Aorta (tissue), 5 donors: ENCODE data around the gene NPAS4. TPM values are rescaled to one million over a fixed set of nuclear protein-coding genes. Genes with fewer than 3 reads are reported as not detected.
"Not testable (repeated sequence)": the region's sequence is repeated elsewhere in the genome, so short reads cannot be mapped to it uniquely, and the experiment has no call there.

Experiments used
- ATAC-seq: fragments of 200-7000 bp; cut with Tn5 transposase; one replicate; pipeline ENCODE4 v1.9.1; 2022; ENCODE audit warnings: moderate library complexity; ENCODE audit not compliant: low FRiP score
- DNase-seq, 2 donors: peaks; one replicate each; pipeline ENCODE4 v3.0.0-alpha.2; 2020
- H3K27ac ChIP-seq, 2 donors: one replicate each; pipeline ENCODE4 v1.5.1; 2013; ENCODE audit warnings: low read length in 2 of 2, mild to moderate bottlenecking in 2 of 2, moderate library complexity in 2 of 2, control low read depth in 1 of 2, inconsistent platforms in 1 of 2, low read depth in 1 of 2
- H3K27me3 ChIP-seq, 2 donors: one replicate each; pipeline ENCODE4 v1.6.1; 2013; ENCODE audit warnings: control low read depth in 1 of 2, low read length in 1 of 2, mild to moderate bottlenecking in 1 of 2, moderate library complexity in 1 of 2; ENCODE audit not compliant: insufficient read depth in 2 of 2, control insufficient read depth in 1 of 2
- H3K36me3 ChIP-seq, 2 donors: one replicate each; pipeline ENCODE4 v1.6.1; 2013; ENCODE audit warnings: control low read depth in 1 of 2, low read length in 1 of 2, mild to moderate bottlenecking in 1 of 2; ENCODE audit not compliant: insufficient read depth in 2 of 2, control insufficient read depth in 1 of 2
- H3K4me1 ChIP-seq, 2 donors: one replicate each; pipeline ENCODE4 v1.6.1; 2013; ENCODE audit warnings: low read length in 2 of 2, control low read depth in 1 of 2, mild to moderate bottlenecking in 1 of 2, moderate library complexity in 1 of 2; ENCODE audit not compliant: insufficient read depth in 2 of 2, control insufficient read depth in 1 of 2
- H3K4me3 ChIP-seq, 2 donors: one replicate each; pipeline ENCODE4 v1.5.1; 2013; ENCODE audit warnings: low read length in 2 of 2, control low read depth in 1 of 2, mild to moderate bottlenecking in 1 of 2
- H3K9me3 ChIP-seq: one replicate; pipeline ENCODE4 v1.6.1; 2013; ENCODE audit warnings: mild to moderate bottlenecking, low read length; ENCODE audit not compliant: control insufficient read depth
- WGBS, 2 donors: extraction: QIAGEN DNeasy Blood & Tissue Kit; methylation state at CpG; one replicate each; pipeline ENCODE4 v1.1.7; 2013; 5-methylcytosine and 5-hydroxymethylcytosine counted together
- intact Hi-C, 2 donors: fragments of 100-400 bp; cut with DNase I; formaldehyde crosslinking; loops; one replicate each; pipeline versions ENCODE4 v1.14.2 to v1.15.0; 2022
- polyA plus RNA-seq, 2 donors: library from polyadenylated mRNA; stranded (reverse); fragments of 200-250 nt; gene quantifications; one replicate each; pipeline ENCODE4 v1.2.3, GENCODE V29; 2013
- total RNA-seq, 2 donors: library from RNA; stranded (reverse); fragmentation: NEBNext Ultra II Directional; extraction: Animal tissue kit (Norgen Biotek cat#: 25700); gene quantifications; one replicate each; pipeline ENCODE4 v1.2.1, GENCODE V29; 2021
- donor health status: healthy with polysubstance abuse.
- donor health status: Bipolar disorder and iron deficiency.
- donor health status: DM: no; HTN: no; CAD: no.
- donor health status: DM: no; HTN: no; CAD: no.
- donor health status: DM: yes; HTN: yes; CAD: no.

Gene NPAS4
- total and polyA plus RNA-seq, 4 donors, result 0.54 to 7.0 (median 2.5) TPM; not detected in 1

GRCh38 chr11:66426314-66426713, 5.5 kb downstream of the NPAS4 start:
- DNase-seq, result no peak
- Histone ChIP-seq H3K27ac (no peak overlapping the region), H3K4me1 (no peaks in the 10 kb centered on the region), H3K27me3 (no peaks in the 10 kb centered on the region), H3K4me3 (no peak overlapping the region), H3K9me3 (no peaks in the 10 kb centered on the region), H3K36me3 (peaks cover 2% of the 10 kb centered on the region in 2 donors)
- 77 to 78% methylated on average over 23 of the region's 23 CpGs for WGBS, 2 donors
- no peak for ATAC-seq
- intact Hi-C loops, result no loop called here

GRCh38 chr11:66428933-66429332, 8.1 kb downstream of the NPAS4 start:
- intact Hi-C loops, result no loop called here
- DNase-seq, result no peak
- 89 to 96% methylated on average over 2 of the region's 2 CpGs for WGBS, 2 donors
- Histone ChIP-seq H3K27ac (no peak overlapping the region), H3K36me3 (peaks cover 2% of the 10 kb centered on the region in 2 donors), H3K4me1 (no peaks in the 10 kb centered on the region), H3K27me3 (no peaks in the 10 kb centered on the region), H3K4me3 (no peak overlapping the region), H3K9me3 (no peaks in the 10 kb centered on the region)
- ATAC-seq, result no peak

- H3K36me3 ChIP-seq, result peaks cover 1 to 2% of the 10 kb centered on the region in 2 donors
These were observed 9.3 kb downstream of the NPAS4 start for GRCh38 chr11:66429983-66430602.

GRCh38 chr11:66431287-66431686, 10.5 kb downstream of the NPAS4 start:
- H3K27ac ChIP-seq, H3K4me1 ChIP-seq, H3K4me3 ChIP-seq, intact Hi-C loops, DNase-seq, H3K27me3 ChIP-seq, H3K9me3 ChIP-seq, ATAC-seq, H3K36me3 ChIP-seq: not testable (repeated sequence)

More at GRCh38 chr11:66429983-66430602, 9.3 kb downstream of the NPAS4 start:
- Histone ChIP-seq H3K4me3 (no peak overlapping the region), H3K4me1 (no peaks in the 10 kb centered on the region), H3K27me3 (no peaks in the 10 kb centered on the region), H3K9me3 (no peaks in the 10 kb centered on the region), H3K27ac (no peak overlapping the region)
- DNase-seq (peak; percentile 86 to 93), ATAC-seq (peak; percentile 85)
- WGBS, 2 donors, result 23 to 24% methylated on average over 9 of the region's 9 CpGs
- intact Hi-C loops, result loop anchor here (1.0 kb wide), 1 partner anchor 22 kb away; no protein-coding TSS in a partner anchor

GRCh38 chr11:66431871-66432329, 11.1 kb downstream of the NPAS4 start:
- H3K27ac ChIP-seq, H3K9me3 ChIP-seq, ATAC-seq, H3K4me3 ChIP-seq, H3K4me1 ChIP-seq, H3K27me3 ChIP-seq, H3K36me3 ChIP-seq, DNase-seq, intact Hi-C loops: not testable (repeated sequence)
- 82 to 86% methylated on average over 8 of the region's 8 CpGs for WGBS, 2 donors

- Histone ChIP-seq H3K27ac (no peak overlapping the region), H3K27me3 (no peaks in the 10 kb centered on the region), H3K4me1 (no peaks in the 10 kb centered on the region), H3K36me3 (peaks cover 0 to 1% of the 10 kb centered on the region in 2 donors), H3K9me3 (no peaks in the 10 kb centered on the region), H3K4me3 (no peak overlapping the region)
- ATAC-seq (no peak), DNase-seq (no peak)
- WGBS, 2 donors, result 86 to 91% methylated on average over 7 of the region's 7 CpGs
- intact Hi-C loops, result no loop called here
These were observed 11.8 kb downstream of the NPAS4 start for GRCh38 chr11:66432597-66432996.

- intact Hi-C loops, result no loop called here
- 9 to 11% methylated on average over 12 of the region's 12 CpGs for WGBS, 2 donors
- no peak overlapping the region for H3K27ac ChIP-seq
These were observed 17.2 kb downstream of the NPAS4 start for GRCh38 chr11:66437979-66438503.

GRCh38 chr11:66438504-66439466, 17.9 kb downstream of the NPAS4 start, which contains the start of gene MRPL11:
Gene MRPL11 (minus strand): TSS chr11:66438848. CDS start chr11:66438754, 94 bp downstream.
- intact Hi-C loops, result no loop called here
- 8% methylated on average over 45 of the region's 45 CpGs for WGBS, 2 donors

More at GRCh38 chr11:66437979-66438503, 17.2 kb downstream of the NPAS4 start:
- ATAC-seq (no peak), DNase-seq (no peak)
- H3K4me1 ChIP-seq, result no peaks in the 10 kb centered on the region
- H3K36me3 ChIP-seq, result no peaks in the 10 kb centered on the region
- no peaks in the 10 kb centered on the region for H3K9me3 ChIP-seq
- no peaks in the 10 kb centered on the region for H3K27me3 ChIP-seq
- peak overlapping the region in 1 of 2 donors; percentile 74 for H3K4me3 ChIP-seq

More at GRCh38 chr11:66438504-66439466, 17.9 kb downstream of the NPAS4 start, which contains the start of gene MRPL11:
- H3K4me3 ChIP-seq, result peak within 1 kb of the TSS; percentile 45 to 74
- H3K4me1 ChIP-seq, result no peaks in the 10 kb centered on the region
- H3K36me3 ChIP-seq, result no peaks in the 10 kb centered on the region
- no peaks in the 10 kb centered on the region for H3K9me3 ChIP-seq
- H3K27me3 ChIP-seq, result no peaks in the 10 kb centered on the region
- DNase-seq (peak; percentile 91 to 96), ATAC-seq (peak; percentile 100)
- H3K27ac ChIP-seq, result no peak within 1 kb of the TSS
